ENCODE data around the gene FGF1.

GRCh38 chr5:142660731-142661130 is 25.2 kb downstream of the FGF1 start:
- TF ChIP-seq CTCF (IDR thresholded peaks at IDR 0.05) (no peak), POLR2AphosphoS5 (IDR thresholded peaks at IDR 0.05; ENCODE audit: low read depth, low read length) (no peak), SIN3A (IDR thresholded peaks at IDR 0.05; ENCODE audit: borderline replicate concordance, insufficient read depth, low read depth, low read length) (no peak), TCF7L2 (IDR thresholded peaks at IDR 0.05; ENCODE audit: low read depth, low read length) (no peak), REST (IDR thresholded peaks at IDR 0.05; ENCODE audit: insufficient read depth in 1 of 2, low read depth in 2 of 2, low read length in 1 of 2) (no peak)

Data from Panc1 (cell line).